CD8-positive, alpha-beta memory T cell (primary cell): ENCODE measurements around the gene AGBL4. TPM values are rescaled to one million over a fixed set of nuclear protein-coding genes. Genes with fewer than 3 reads are reported as not detected.

ENCODE experiments used
- CTCF ChIA-PET: fragments of 350-600 bp; sonication (Branson Sonifier 250); formaldehyde crosslinking; loops from one replicate; lab custom pipeline; 2021; ENCODE audit warnings: antibody characterized with exemption; lab: Charles Lee
- POLR2A ChIA-PET: fragments of 350-600 bp; sonication (Branson Sonifier 250); formaldehyde crosslinking; loops from one replicate; lab custom pipeline; 2021; ENCODE audit warnings: antibody characterized with exemption; lab: Charles Lee
- DNase-seq, 5 donors: peaks; one replicate each; pipeline versions ENCODE4 v3.0.0 to v3.0.0-alpha.2; 2020 to 2022; ENCODE audit warnings: mixed read lengths in 1 of 5
- H3K27ac ChIP-seq: one replicate; pipeline ENCODE4 v1.7.0; 2013; ENCODE audit warnings: low read depth, mild to moderate bottlenecking, low read length, moderate library complexity
- H3K27me3 ChIP-seq: 2 replicates; pipeline ENCODE4 v1.7.0; 2013; ENCODE audit warnings: low read length, mild to moderate bottlenecking; ENCODE audit not compliant: insufficient read depth, poor library complexity, severe bottlenecking
- H3K36me3 ChIP-seq: 2 replicates; pipeline ENCODE4 v1.7.0; 2013; ENCODE audit warnings: mild to moderate bottlenecking, low read length, moderate library complexity; ENCODE audit not compliant: insufficient read depth
- H3K4me1 ChIP-seq: 2 replicates; pipeline ENCODE4 v1.7.0; 2013; ENCODE audit warnings: mild to moderate bottlenecking, low read length, moderate library complexity; ENCODE audit not compliant: insufficient read depth
- H3K4me3 ChIP-seq: 2 replicates; pipeline ENCODE4 v1.7.0; 2013; ENCODE audit warnings: mild to moderate bottlenecking, low read length
- H3K9me3 ChIP-seq: 2 replicates; pipeline ENCODE4 v1.7.0; 2013; ENCODE audit warnings: mild to moderate bottlenecking, low read length
- H3K27ac Mint-ChIP-seq, 8 donors: one replicate each; pipeline ENCODE4 v1.8.0; 2020 to 2021; ENCODE audit warnings: mixed read lengths in 8 of 8, mild to moderate bottlenecking in 6 of 8, inconsistent platforms in 3 of 8, moderate library complexity in 3 of 8
- H3K27me3 Mint-ChIP-seq, 2 donors: one replicate each; pipeline ENCODE4 v1.8.0; 2020 to 2021; ENCODE audit warnings: mixed read lengths in 2 of 2, mild to moderate bottlenecking in 1 of 2, moderate library complexity in 1 of 2
- H3K36me3 Mint-ChIP-seq, 3 donors: one replicate each; pipeline ENCODE4 v1.8.0; 2020 to 2021; ENCODE audit warnings: mixed read lengths in 3 of 3, inconsistent platforms in 1 of 3, mild to moderate bottlenecking in 1 of 3
- H3K4me1 Mint-ChIP-seq, 3 donors: one replicate each; pipeline ENCODE4 v1.8.0; 2020 to 2021; ENCODE audit warnings: mixed read lengths in 3 of 3, inconsistent platforms in 1 of 3, mild to moderate bottlenecking in 1 of 3
- H3K4me3 Mint-ChIP-seq, 7 donors: one replicate each; pipeline ENCODE4 v1.8.0; 2020 to 2021; ENCODE audit warnings: mixed read lengths in 7 of 7, mild to moderate bottlenecking in 6 of 7, moderate library complexity in 4 of 7, inconsistent platforms in 2 of 7
- H3K9me3 Mint-ChIP-seq, 5 donors: one replicate each; pipeline ENCODE4 v1.8.0; 2020 to 2022; ENCODE audit warnings: mixed read lengths in 5 of 5, mild to moderate bottlenecking in 3 of 5, moderate library complexity in 2 of 5, inconsistent platforms in 1 of 5
- polyA plus RNA-seq: library from polyadenylated mRNA; unstranded; fragments of 300-500 nt; fragmentation: Illumina TruSeq; gene quantifications from one replicate; pipeline ENCODE4 v1.2.3, GENCODE V29; 2021
- total RNA-seq, 2 experiments: library from RNA; stranded (reverse); gene quantifications; one replicate each; pipeline ENCODE4 v1.2.3, GENCODE V29; 2021

The AGBL4 gene
- total and polyA plus RNA-seq, 3 experiments from 2014 or later, result 0.22 TPM; not detected in 2

GRCh38 chr1:48906729-48907128 is 1117.0 kb downstream of the AGBL4 start:
- Histone ChIP-seq H3K9me3 (no peaks in the 10 kb centered on the region), H3K27me3 (no peaks in the 10 kb centered on the region), H3K4me1 (no peaks in the 10 kb centered on the region), H3K27ac (no peak overlapping the region), H3K36me3 (no peaks in the 10 kb centered on the region), H3K4me3 (no peak overlapping the region)
- Mint-ChIP-seq H3K36me3 (no peaks in the 10 kb centered on the region), H3K4me3 (no peak overlapping the region), H3K27me3 (peaks cover 0 to 9% of the 10 kb centered on the region in 2 donors), H3K9me3 (peaks cover 0 to 1% (median 0%) of the 10 kb centered on the region in 5 donors), H3K4me1 (no peaks in the 10 kb centered on the region), H3K27ac (no peak overlapping the region)
- no peak for DNase-seq
- ChIA-PET CTCF (no interaction called here), POLR2A (no interaction called here)

- POLR2A ChIA-PET, result no interaction called here
- H3K27me3 Mint-ChIP-seq, result peaks cover 0 to 9% of the 10 kb centered on the region in 2 donors
These were observed 1117.6 kb downstream of the AGBL4 start for GRCh38 chr1:48906164-48906563.

GRCh38 chr1:48903291-48903690 is 1120.5 kb downstream of the AGBL4 start:
- Mint-ChIP-seq H3K36me3 (no peaks in the 10 kb centered on the region), H3K27me3 (peaks cover 3 to 8% of the 10 kb centered on the region in 2 donors), H3K4me3 (no peak overlapping the region), H3K27ac (no peak overlapping the region), H3K9me3 (peaks cover 0 to 1% (median 0%) of the 10 kb centered on the region in 5 donors), H3K4me1 (no peaks in the 10 kb centered on the region)
- H3K36me3 ChIP-seq, result no peaks in the 10 kb centered on the region
- H3K4me3 ChIP-seq, result no peak overlapping the region
- no peaks in the 10 kb centered on the region for H3K4me1 ChIP-seq
- POLR2A ChIA-PET, result no interaction called here
- DNase-seq, result no peak
- no peaks in the 10 kb centered on the region for H3K9me3 ChIP-seq
- H3K27ac ChIP-seq, result no peak overlapping the region
- no peaks in the 10 kb centered on the region for H3K27me3 ChIP-seq
- CTCF ChIA-PET, result no interaction called here

More at GRCh38 chr1:48906164-48906563, 1117.6 kb downstream of the AGBL4 start:
- DNase-seq, result no peak
- Histone ChIP-seq H3K4me1 (no peaks in the 10 kb centered on the region), H3K27ac (no peak overlapping the region), H3K4me3 (no peak overlapping the region), H3K27me3 (no peaks in the 10 kb centered on the region), H3K9me3 (no peaks in the 10 kb centered on the region), H3K36me3 (no peaks in the 10 kb centered on the region)
- Mint-ChIP-seq H3K4me1 (no peaks in the 10 kb centered on the region), H3K27ac (no peak overlapping the region), H3K36me3 (no peaks in the 10 kb centered on the region), H3K9me3 (peaks cover 0 to 1% (median 0%) of the 10 kb centered on the region in 5 donors), H3K4me3 (no peak overlapping the region)
- CTCF ChIA-PET, result no interaction called here

GRCh38 chr1:48898894-48899293 is 1124.9 kb downstream of the AGBL4 start:
- peaks cover 0 to 1% (median 0%) of the 10 kb centered on the region in 5 donors for H3K9me3 Mint-ChIP-seq
- no peaks in the 10 kb centered on the region for H3K4me1 Mint-ChIP-seq
- Histone ChIP-seq H3K9me3 (no peaks in the 10 kb centered on the region), H3K27me3 (no peaks in the 10 kb centered on the region), H3K4me1 (no peaks in the 10 kb centered on the region), H3K27ac (no peak overlapping the region), H3K4me3 (no peak overlapping the region), H3K36me3 (no peaks in the 10 kb centered on the region)
- no peak overlapping the region for H3K27ac Mint-ChIP-seq
- no peak for DNase-seq
- H3K36me3 Mint-ChIP-seq, result no peaks in the 10 kb centered on the region
- H3K27me3 Mint-ChIP-seq, result peaks cover 3 to 4% of the 10 kb centered on the region in 2 donors
- ChIA-PET CTCF (interaction anchor here (0.9 kb wide), 1 partner anchor 10 kb away, joined by 3 read pairs; no protein-coding TSS in a partner anchor), POLR2A (no interaction called here)
- H3K4me3 Mint-ChIP-seq, result no peak overlapping the region

- no peak for DNase-seq
- Mint-ChIP-seq H3K27me3 (no peaks in the 10 kb centered on the region), H3K27ac (no peak overlapping the region), H3K36me3 (no peaks in the 10 kb centered on the region), H3K4me1 (no peaks in the 10 kb centered on the region), H3K9me3 (peaks cover 0 to 5% (median 0%) of the 10 kb centered on the region in 5 donors), H3K4me3 (no peak overlapping the region)
- Histone ChIP-seq H3K27me3 (no peaks in the 10 kb centered on the region), H3K27ac (no peak overlapping the region), H3K36me3 (no peaks in the 10 kb centered on the region), H3K4me1 (no peaks in the 10 kb centered on the region), H3K9me3 (no peaks in the 10 kb centered on the region), H3K4me3 (no peak overlapping the region)
- ChIA-PET CTCF (interaction anchor here (1.2 kb wide), 1 partner anchor 10 kb away, joined by 3 read pairs; no protein-coding TSS in a partner anchor), POLR2A (no interaction called here)
These were observed 1134.1 kb downstream of the AGBL4 start for GRCh38 chr1:48889615-48890014.

- Mint-ChIP-seq H3K27ac (no peak overlapping the region), H3K4me3 (no peak overlapping the region), H3K27me3 (no peaks in the 10 kb centered on the region), H3K36me3 (no peaks in the 10 kb centered on the region), H3K9me3 (peaks cover 0 to 5% (median 0%) of the 10 kb centered on the region in 5 donors), H3K4me1 (no peaks in the 10 kb centered on the region)
- ChIA-PET POLR2A (no interaction called here), CTCF (interaction anchor here (1.2 kb wide), 1 partner anchor 10 kb away, joined by 3 read pairs; no protein-coding TSS in a partner anchor)
- no peaks in the 10 kb centered on the region for H3K27me3 ChIP-seq
- H3K9me3 ChIP-seq, result no peaks in the 10 kb centered on the region
- no peak overlapping the region for H3K27ac ChIP-seq
- H3K4me1 ChIP-seq, result no peaks in the 10 kb centered on the region
- no peak overlapping the region for H3K4me3 ChIP-seq
- DNase-seq, result no peak
- H3K36me3 ChIP-seq, result no peaks in the 10 kb centered on the region
These were observed 1134.7 kb downstream of the AGBL4 start for GRCh38 chr1:48889082-48889481.

GRCh38 chr1:48887796-48888195 is 1136.0 kb downstream of the AGBL4 start:
- no peak overlapping the region for H3K4me3 ChIP-seq

GRCh38 chr1:48882020-48882419 is 1141.7 kb downstream of the AGBL4 start:
- ChIA-PET CTCF (interaction anchor here (0.6 kb wide), 1 partner anchor 9 kb away, joined by 3 read pairs; no protein-coding TSS in a partner anchor), POLR2A (no interaction called here)
- no peak overlapping the region for H3K27ac Mint-ChIP-seq
- DNase-seq, result no peak
- H3K4me1 Mint-ChIP-seq, result no peaks in the 10 kb centered on the region
- peaks cover 0 to 2% (median 0%) of the 10 kb centered on the region in 5 donors for H3K9me3 Mint-ChIP-seq
- Histone ChIP-seq H3K27ac (no peak overlapping the region), H3K4me1 (no peaks in the 10 kb centered on the region), H3K36me3 (no peaks in the 10 kb centered on the region), H3K4me3 (no peak overlapping the region), H3K27me3 (no peaks in the 10 kb centered on the region), H3K9me3 (no peaks in the 10 kb centered on the region)
- no peaks in the 10 kb centered on the region for H3K27me3 Mint-ChIP-seq
- no peaks in the 10 kb centered on the region for H3K36me3 Mint-ChIP-seq
- H3K4me3 Mint-ChIP-seq, result no peak overlapping the region

More at GRCh38 chr1:48887796-48888195, 1136.0 kb downstream of the AGBL4 start:
- H3K36me3 Mint-ChIP-seq, result no peaks in the 10 kb centered on the region
- H3K9me3 ChIP-seq, result no peaks in the 10 kb centered on the region
- ChIA-PET CTCF (no interaction called here), POLR2A (no interaction called here)
- H3K4me1 Mint-ChIP-seq, result no peaks in the 10 kb centered on the region
- H3K27me3 ChIP-seq, result no peaks in the 10 kb centered on the region
- no peak overlapping the region for H3K4me3 Mint-ChIP-seq
- no peaks in the 10 kb centered on the region for H3K4me1 ChIP-seq
- H3K36me3 ChIP-seq, result no peaks in the 10 kb centered on the region
- no peak overlapping the region for H3K27ac Mint-ChIP-seq
- H3K9me3 Mint-ChIP-seq, result peaks cover 0 to 2% (median 0%) of the 10 kb centered on the region in 5 donors
- H3K27ac ChIP-seq, result no peak overlapping the region
- DNase-seq, result no peak
- H3K27me3 Mint-ChIP-seq, result no peaks in the 10 kb centered on the region
